GM19324 (cell line): ENCODE data around the gene SMCR8.
"Not testable (repeated sequence)": the region's sequence is repeated elsewhere in the genome, so short reads cannot be mapped to it uniquely, and the experiment has no call there.

Source experiments
- ATAC-seq: cut with Tn5 transposase; IDR thresholded peaks from one replicate; pipeline ENCODE4 v1.9.1; 2021; ENCODE audit warnings: mild to moderate bottlenecking, moderate library complexity; ENCODE audit not compliant: unreplicated experiment, low FRiP score

Gene SMCR8

DNA sequence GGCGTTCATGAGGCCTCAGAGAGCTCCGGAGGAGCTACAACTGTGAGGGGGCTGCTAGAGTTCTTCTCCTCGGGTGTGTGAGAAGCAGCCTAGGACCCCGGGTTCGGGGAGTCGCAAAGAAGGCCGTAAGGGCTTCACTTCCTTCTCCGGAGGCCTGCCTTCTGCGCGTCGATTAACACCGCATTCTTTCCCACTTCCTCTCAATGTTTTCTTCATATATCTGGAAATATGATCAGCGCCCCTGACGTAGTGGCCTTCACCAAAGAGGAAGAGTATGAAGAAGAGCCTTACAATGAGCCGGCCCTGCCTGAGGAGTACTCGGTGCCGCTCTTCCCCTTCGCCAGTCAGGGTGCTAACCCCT, 449 bp downstream of the SMCR8 start:
- ATAC-seq: no peak

DNA sequence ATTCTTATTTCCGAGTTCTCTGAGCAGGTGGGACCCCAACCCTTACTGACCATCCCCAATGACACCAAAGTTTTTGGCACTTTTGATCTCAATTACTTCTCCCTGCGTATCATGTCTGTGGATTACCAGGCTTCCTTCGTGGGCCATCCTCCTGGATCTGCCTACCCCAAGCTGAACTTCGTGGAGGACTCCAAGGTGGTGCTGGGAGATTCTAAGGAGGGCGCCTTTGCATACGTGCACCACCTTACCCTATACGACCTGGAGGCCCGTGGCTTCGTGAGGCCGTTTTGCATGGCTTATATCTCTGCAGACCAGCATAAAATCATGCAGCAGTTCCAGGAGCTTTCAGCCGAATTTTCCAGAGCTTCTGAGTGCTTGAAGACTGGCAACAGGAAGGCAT, 868 bp downstream of the SMCR8 start:
- ATAC-seq: no peak

DNA sequence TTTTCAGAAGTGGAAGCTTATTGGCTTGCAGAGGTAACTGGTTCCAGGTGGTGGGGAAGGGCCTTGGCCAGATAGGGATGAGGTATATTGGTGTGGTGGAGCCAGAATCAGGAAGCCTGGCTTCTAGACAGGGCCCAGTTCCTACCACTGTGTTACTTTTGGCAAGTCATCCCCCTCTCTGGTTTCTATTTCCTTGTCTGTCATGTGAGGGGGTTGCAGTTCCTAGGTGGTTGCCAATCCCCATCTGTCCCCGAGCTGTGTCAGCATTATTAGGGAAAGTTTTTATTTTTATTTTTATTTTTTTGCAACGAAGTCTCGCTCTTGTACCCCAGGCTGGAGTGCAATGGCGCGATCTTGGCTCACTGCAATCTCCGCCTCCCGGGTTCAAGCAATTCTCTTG, 3.0 kb downstream of the SMCR8 start:
- no peak for ATAC-seq

DNA sequence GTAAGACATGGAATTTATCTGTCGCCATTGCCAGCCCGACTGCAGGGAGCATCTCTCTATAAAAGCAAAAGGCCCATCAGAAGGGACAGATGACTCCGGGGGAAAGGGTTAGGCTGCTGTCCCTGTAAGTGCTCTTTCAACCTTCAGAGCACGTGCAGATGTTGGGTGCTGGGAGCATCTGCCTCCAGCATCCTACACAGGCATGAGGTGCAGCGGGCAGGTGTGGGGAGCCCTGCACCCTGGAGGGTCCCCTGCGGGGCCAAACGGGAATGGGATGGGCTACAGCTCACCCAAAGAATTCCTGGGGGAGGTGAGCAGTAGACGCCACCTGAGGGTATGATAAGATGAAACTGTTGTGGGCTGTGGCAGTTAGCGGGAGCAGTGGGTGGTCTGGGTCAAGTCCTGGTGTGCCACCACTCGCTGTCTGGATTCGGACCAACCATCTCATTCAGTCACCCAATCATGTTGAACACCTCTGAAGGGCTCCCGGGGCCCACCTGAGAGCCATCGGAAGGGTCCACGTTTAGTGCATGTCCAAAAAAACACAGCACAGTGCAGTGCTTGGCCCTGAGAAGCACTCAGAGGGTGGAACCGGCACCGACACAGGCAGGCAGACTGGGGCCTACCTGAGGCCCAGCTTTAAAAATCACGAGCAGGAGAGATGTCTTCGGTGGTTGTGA, 3.8 kb downstream of the SMCR8 start:
- ATAC-seq: no peak

DNA sequence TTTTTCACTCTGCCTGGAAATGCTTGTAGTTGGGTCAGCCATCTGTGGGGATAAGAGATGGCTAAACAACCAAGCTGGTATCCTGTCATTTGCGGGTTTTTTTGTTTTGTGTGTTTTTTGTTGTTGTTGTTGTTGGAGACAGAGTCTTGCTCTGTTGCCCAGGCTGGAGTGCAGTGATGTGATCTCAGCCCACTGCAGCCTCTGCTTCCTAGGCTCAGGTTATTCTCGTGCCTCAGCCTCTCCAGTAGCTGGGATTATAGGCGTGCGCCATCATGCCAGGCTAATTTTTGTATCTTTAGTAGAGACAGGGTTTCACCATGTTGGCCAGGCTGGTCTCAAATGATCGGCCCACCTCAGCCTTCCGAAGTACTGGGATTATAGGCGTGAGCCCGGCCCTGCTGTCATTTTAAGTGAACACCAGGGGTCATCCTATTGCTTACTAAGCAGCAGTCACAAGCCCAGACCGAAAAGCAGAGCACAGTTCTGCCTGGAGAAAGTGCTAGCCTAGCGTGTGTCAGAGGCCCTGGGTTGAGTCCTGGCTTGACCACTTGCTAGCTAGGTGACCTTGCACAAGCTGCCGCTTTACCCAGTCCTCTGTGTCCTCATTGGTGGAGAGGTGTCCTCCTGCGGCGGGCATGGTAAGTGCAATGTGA, 4.6 kb downstream of the SMCR8 start:
- no peak for ATAC-seq

DNA sequence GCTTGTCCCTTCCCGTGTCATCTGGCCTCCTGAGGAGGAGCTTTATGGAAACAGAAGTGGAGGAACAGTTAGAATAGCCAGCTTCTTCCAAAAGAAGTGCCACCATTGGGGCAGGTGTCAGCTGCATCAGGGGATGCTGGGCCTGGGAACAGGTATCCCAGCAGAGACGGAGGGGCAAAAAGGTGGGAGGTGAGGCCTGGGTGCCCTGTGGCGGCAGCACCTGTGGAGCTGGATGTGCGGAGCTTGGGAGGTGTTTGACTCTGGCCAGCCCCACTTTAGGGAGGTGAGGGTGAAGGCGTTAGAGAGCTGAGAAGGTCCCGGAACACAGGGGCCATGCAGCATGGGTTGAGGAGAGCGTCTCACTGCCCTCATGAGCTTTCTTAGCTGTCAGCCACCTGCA, 5.2 kb downstream of the SMCR8 start:
- ATAC-seq: no peak

DNA sequence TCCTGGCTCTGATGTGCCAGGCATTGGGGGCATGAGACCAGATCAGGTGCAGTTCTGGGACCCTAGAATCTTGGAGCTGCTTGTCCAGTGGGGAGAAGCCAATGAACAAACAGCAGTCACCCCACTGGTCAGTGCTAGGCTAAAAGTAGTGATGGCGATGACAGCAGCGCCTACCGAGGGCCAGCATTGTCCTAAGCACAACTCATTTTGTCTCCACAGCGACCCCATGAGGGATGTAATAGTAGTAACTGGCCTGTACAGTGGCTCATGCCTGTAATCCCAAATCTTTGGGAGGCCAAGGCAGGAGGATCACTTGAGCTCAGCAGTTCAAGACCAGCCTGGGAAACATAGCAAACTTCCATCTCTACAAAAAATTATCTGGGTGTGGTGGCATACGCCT, 6.2 kb downstream of the SMCR8 start:
- no peak for ATAC-seq

DNA sequence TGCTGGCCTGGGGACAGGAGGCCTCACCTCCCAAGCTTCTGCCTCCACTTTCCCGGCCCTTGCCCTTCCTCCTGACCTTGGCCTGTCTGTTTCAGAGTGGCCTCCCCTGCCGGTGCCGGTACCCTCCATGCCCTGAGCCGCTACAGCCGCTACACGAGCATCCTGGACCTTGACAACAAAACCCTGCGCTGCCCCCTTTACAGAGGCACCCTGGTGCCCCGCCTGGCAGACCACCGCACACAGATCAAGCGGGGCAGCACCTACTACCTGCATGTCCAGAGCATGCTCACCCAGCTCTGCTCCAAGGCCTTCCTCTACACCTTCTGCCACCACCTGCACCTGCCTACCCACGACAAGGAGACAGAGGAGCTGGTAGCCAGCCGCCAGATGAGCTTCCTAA, 7.4 kb downstream of the SMCR8 start:
- no peak for ATAC-seq

DNA sequence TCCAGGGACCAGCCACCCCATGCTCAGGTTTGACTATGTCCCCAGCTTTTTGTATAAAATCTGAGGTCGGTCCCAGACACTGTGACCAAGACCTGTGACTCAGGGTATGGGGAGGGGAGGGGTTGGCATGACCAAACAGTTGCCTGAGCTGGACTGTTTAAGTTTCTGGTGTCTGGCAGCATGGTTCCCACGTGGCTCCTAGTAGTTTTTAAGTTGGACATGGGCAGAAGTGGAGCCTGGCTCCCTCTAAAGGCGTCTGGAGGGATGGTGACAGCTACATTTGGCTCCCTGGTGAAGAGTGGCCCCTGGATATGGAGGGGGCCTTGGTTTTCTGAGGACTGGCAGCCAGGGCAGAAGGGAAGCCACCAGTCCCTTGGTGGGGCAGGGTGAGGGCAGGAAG, 7.9 kb downstream of the SMCR8 start:
- ATAC-seq: no peak

DNA sequence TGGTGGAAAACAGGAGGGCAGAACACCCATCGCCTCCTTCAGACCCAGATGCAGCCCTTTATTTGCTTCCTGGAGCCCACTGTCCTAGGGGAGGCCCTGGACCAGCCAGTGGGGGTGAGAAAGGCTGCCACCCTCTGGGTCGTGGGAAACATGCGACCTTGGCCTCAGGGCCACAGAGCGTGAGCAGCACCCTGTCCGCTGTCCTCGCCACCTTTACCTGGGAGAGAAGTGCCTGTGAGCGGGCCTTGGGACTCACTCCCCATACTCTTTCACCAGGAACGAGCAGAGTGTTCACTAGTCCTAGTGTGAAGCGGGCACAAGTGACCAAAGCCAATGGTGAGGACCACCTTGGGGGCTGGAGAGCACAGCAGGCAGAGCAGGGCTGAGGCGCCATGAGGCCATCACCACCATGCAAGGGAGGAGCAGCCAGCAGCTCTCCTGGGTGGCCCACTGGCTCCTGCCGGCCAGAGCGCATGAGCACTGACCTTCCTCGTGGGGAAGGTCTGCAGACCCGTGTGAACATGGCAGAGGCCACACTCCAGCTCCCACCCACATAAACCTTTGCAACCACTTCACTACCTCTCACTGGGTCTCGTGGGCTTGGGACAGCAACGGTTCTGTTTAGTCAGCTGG, 8.5 kb downstream of the SMCR8 start:
- ATAC-seq: no peak

DNA sequence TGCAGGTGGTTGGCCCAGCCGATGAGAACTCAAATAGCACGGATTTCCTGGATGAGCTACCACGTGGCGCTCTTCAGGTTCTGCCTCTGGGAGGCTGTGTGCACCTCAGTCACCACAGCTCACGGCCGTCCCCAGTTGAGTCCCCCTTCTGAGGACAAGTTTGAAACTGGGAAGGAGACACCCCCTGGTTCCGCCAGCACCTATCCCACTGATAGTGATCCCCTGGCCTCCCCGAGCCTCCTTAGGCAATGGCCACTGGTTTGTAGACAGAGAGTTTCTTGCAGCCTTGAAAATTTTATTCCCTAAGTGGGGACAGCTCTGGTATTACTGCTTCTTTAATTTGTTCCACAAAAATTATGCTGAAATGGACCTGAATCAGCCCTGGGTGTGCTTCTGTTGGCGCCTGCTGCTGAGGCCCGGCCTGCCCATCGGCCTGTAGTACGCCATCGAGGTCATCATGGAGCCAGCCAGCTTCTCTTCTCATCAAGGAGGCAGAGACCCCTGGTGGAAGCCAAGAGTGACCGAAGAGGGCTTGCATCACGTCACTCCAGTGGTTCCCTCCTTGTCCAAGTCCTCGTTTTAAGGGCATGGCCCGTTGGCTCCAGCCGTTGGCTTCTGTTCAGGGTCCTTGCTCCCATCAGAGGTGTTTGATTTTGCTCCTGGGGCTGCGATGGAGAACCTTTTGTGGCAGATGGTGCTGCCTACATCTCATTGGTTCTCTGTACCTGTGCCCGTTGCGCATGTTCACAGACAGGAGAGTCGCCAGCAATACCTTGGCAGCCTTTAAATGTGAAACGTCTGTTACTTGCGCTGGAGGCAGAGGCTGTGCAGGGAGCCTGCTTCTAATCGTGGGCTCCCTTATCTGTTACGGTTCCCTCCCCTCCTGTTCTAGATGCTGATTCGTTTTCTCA, 9.3 kb downstream of the SMCR8 start:
- ATAC-seq: no peak

DNA sequence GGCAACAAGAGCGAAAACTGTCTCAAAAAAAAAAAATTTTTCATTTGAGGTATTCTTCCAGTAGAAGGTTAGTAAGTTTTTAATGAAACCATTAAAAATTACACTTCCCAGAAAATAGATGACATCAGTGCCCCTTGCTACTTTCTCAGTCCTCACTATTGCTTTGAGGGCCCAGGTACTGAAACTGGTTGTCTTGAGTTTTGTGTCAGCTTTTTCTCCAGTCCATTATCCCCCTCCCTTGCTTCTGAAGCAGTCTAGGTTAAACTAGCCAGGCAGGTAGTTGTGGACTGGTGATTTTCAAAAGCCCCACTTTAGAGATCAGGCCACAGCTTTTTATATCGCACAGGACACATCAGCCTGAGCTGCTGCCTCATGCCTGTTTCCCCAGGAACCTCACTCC, 10.9 kb downstream of the SMCR8 start:
- no peak for ATAC-seq

DNA sequence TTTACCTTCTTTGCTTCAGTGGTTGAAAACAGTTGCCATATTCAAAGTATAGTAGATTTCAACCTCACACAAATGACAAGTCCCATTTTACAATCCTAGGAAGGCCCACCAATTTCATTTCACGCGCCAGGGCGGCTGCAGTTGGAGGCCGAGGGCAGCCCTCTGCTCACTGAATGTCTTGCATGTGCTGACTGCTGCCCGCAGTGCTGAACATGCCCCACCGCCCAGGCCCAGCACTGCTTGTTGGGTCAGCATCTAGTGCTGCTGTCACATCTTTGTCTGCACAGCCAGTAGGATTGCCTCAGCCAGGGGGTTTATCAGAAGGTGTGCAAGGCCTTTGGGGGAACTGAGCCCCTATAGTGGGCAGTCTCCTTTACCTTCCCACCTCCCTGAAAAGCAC, 11.5 kb downstream of the SMCR8 start:
- no peak for ATAC-seq

DNA sequence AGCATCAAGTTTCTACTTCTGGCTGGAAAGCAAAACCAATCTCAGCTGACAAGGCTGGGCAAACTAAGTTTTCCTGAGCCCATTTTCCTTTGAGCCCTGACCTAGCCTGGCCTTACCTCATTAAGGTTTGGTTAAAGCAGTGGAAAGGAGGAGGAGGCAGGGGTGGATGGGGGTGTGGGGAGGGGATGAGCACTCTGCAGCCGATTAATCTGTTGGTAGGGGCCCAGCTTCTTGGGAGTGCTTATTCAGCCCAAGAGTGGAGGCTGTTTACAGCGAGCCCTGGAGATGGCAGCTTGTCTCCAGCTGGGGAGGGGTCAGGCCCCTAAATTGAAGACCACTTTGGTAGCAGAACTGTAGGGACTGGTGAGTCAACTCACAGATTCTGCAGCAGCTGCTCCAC, 12.0 kb downstream of the SMCR8 start:
- ATAC-seq: no peak

DNA sequence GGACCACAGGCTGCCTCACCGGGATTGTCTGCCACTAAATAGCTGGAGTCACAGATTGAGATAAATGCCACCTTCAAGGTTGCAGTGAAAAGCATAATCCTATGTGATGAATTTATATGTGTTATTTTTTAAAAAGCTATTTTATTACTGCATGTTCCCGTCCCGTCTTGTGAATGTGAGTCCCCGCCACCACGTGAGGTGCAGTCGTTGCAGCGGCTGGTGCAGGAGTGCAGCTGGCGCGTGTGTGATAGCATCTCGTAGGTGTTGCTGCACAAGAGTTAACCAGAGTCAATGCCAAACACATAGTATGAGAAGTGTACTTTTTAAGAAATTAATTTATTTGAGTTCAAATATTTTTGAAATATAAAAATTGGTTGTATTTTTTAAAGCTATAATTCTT, 12.5 kb downstream of the SMCR8 start:
- ATAC-seq: no peak

DNA sequence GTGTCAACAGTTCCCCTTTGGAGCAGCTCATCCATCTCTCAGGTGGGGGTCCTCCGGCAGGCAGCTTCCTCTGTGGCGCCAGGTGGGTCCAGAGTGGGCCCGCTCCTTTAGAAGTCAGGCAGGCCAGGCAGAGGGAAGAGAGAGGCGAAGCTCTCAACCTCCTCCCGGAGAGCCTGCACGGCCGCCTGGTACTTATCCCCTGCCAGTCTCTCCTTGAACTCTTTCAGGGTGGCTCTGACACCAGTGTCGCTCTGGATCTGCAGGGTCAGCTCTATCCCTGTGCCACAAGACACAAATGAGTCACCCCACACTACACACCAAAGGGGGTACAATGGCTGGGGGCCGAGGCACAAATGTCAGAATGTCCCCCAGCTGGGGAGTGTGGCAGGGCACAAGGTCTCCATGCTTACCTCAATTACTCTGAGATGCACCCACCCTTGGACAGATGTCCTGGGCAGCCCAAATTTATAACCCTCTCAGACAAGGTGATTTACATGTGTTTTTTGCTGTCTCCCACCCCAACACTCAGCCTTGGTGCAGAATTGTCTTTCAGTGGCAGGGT, 13.6 kb downstream of the SMCR8 start:
- ATAC-seq: no peak

DNA sequence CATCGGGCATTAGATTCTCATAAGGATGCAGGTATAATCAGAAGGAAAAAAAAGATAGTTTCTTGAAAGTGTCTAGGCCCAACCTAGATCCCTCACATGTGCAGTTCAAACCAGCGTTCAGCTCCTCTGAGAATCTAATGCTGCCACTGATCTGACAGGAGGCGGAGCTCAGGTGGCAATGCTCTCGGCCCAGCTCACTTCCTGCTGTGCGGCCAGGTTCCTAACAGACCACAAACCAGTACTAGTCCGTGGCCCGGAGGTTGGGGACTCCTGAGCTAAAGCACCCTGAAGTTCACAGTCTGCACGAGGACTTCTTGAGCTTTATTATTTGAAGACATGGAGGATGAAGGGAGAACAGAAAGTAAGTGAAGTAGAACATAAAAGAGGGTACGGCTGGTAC, 16.8 kb downstream of the SMCR8 start:
- no peak for ATAC-seq

DNA sequence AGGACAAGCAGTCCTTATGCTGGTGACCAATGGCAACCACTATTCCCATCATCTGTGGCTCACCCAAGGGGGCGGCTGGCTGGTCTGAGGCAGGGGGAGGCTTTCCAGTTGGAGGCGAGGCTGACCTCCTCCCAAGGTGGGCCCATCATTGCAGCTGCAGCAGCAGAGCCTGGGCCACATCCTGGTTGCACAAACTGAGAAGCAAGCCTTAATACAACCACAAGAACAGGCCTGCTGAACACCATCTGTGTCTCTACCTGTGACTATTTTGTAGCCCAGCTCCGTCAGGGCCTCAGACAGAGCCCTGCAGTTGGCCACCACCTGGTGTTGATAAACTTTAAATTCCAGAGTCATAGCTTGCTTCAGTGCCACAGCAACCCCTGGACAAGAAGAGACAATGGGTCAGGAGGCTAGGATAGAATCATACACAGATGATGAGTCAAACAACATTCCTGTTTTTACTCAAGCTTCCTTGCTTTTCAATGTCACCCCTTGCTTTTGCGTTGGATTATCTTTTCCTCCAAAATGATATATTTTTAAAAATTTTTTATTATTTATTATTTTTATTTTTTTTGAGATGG, 17.9 kb downstream of the SMCR8 start:
- no peak for ATAC-seq

DNA sequence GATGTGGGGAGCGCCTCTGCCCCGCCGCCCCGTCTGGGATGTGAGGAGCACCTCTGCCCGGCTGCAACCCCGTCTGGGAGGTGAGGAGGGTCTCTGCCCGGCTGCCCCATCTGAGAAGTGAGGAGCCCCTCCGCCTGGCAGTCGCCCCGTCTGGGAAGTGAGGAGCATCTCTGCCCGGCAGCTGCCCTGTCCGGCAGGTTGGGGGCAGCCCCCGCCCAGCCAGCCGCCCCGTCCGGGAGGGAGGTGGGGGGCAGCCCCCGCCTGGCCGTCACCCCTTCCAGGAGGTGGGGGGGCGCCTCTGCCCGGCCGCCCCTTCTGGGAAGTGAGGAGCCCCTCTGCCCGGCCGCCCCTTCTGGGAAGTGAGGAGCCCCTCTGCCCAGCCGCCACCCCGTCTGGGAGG, 23.1 kb downstream of the SMCR8 start:
- not testable (repeated sequence) for ATAC-seq

DNA sequence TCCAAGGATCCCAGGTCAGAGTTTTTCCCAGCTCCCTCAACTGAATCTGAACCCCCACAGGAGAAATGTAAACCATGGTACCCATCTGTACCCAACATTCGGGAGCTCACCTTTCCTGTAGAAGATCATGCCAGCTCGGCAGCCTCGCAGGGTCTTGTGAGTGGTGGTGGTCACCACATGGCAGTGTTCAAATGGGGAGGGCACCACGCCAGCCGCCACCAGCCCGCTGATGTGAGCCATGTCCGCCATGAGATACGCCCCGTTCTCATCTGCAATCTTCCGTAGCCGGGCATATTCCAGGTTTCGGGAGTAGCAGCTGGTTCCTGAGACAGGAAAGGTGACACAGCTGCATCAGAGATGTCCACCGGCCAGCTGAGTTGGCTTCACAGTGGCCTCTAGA, 24.8 kb downstream of the SMCR8 start:
- no peak for ATAC-seq

DNA sequence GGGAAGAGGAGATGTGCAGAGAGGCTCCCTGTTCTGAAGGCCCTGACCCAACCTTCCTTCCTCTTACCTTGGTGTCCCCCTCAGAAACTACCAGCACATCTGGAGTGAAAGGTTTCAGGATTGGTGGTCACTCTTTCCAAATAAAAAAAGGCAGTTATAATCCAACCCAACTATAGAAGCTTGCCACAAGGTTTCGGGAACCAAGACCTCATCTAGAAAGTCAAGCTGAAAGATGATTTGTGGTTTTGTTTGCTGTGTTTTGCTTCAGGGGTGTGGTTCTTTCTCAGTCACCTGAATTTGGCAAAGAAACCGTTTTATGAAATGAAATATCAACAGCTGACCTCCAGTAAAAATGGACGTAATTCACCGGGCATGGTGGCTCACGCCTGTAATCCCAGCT, 28.9 kb downstream of the SMCR8 start:
- no peak for ATAC-seq
